A204.1 (cell line): Measurements from ENCODE around the gene LEMD3.
"Not testable (repeated sequence)": the region's sequence is repeated elsewhere in the genome, so short reads cannot be mapped to it uniquely, and the experiment has no call there.

ENCODE experiments used
- FAIRE-seq: peaks from 2 replicates; lab custom pipeline; 2012; peaks lifted over from hg19 to GRCh38; lab: Jason Lieb, UNC

The LEMD3 gene

GRCh38 chr12:65279369-65280112 is 110.2 kb downstream of the LEMD3 start:
- peak; percentile 40 for FAIRE-seq

- FAIRE-seq: no peak
Measured at GRCh38 chr12:65280306-65280705, 110.9 kb downstream of the LEMD3 start.

- peak; percentile 76 for FAIRE-seq
Measured at GRCh38 chr12:65282840-65283239, 113.5 kb downstream of the LEMD3 start.

- not testable (repeated sequence) for FAIRE-seq
Measured at GRCh38 chr12:65285532-65285931, 116.1 kb downstream of the LEMD3 start.

- no peak for FAIRE-seq
Measured at GRCh38 chr12:65287426-65287825, 118.0 kb downstream of the LEMD3 start.

GRCh38 chr12:65292241-65292640 is 122.9 kb downstream of the LEMD3 start:
- FAIRE-seq: no peak

- FAIRE-seq: no peak
Measured at GRCh38 chr12:65293735-65294134, 124.4 kb downstream of the LEMD3 start.

GRCh38 chr12:65294641-65295262 is 125.4 kb downstream of the LEMD3 start:
- FAIRE-seq: no peak

- FAIRE-seq: no peak
Measured at GRCh38 chr12:65296508-65297265, 127.3 kb downstream of the LEMD3 start.
